K562 (cell line): Measurements from ENCODE around the gene EIF4E2. TPM values are rescaled to one million over a fixed set of nuclear protein-coding genes. Genes with fewer than 3 reads are reported as not detected.

Experiments used
- ATAC-seq: fragments of 200-7000 bp; cut with Tn5 transposase; 3 replicates; pipeline ENCODE4 v1.9.1; 2020; ENCODE audit warnings: moderate library complexity
- BruUV-seq: library from RNA; stranded (reverse); fragments of 400-500 nt; replicated peaks from 2 replicates; lab custom pipeline; 2021; lab: Mats Ljungman, UMichigan
- CTCF ChIA-PET: fragments of 300-600 bp; formaldehyde crosslinking; extraction: SDS; loops from one replicate; lab custom pipeline; 2021; ENCODE audit warnings: low intra/inter-chr PET ratio; lab: Yijun Ruan, JAX
- POLR2A ChIA-PET: fragments of 300-600, 350-650 bp; sonication (Branson Sonifier 250); formaldehyde crosslinking; extraction: SDS; loops from one replicate; lab custom pipeline; 2021; ENCODE audit warnings: antibody characterized with exemption, inconsistent platforms; lab: Yijun Ruan, JAX
- DNase-seq, 4 experiments: peaks; one replicate each; pipeline versions ENCODE4 v3.0.0 to v3.0.0-alpha.2; 2011 to 2018; ENCODE audit warnings: low spot score in 3 of 4, mixed read lengths in 3 of 4; ENCODE audit errors: extremely low read depth in 1 of 4
- FAIRE-seq: peaks from 2 replicates; lab custom pipeline; 2011; peaks lifted over from hg19 to GRCh38; lab: Jason Lieb, UNC
- H2AFZ ChIP-seq: 2 replicates; pipeline ENCODE4 v1.6.0; 2011; ENCODE audit warnings: low read depth, low read length, control low read depth, inconsistent platforms
- H3K27ac ChIP-seq: fragments of 200-600 bp; 3 replicates; pipeline ENCODE4 v1.8.0; 2011; ENCODE audit warnings: low read depth, mild to moderate bottlenecking, control low read depth, inconsistent platforms, low read length, moderate library complexity, mixed read lengths; ENCODE audit errors: extremely low read depth
- H3K27me3 ChIP-seq, 2 experiments: fragments of 300-600 bp in 1 of 2; 2 replicates in 1 of 2; 3 replicates in 1 of 2; pipeline versions ENCODE4 v1.6.0 to v1.8.0; 2011; ENCODE audit warnings: inconsistent platforms in 2 of 2, low read length in 2 of 2, mild to moderate bottlenecking in 1 of 2, mixed read lengths in 1 of 2, moderate library complexity in 1 of 2; ENCODE audit not compliant: control insufficient read depth in 2 of 2, insufficient read depth in 2 of 2
- H3K36me3 ChIP-seq: fragments of 300-600 bp; 3 replicates; pipeline ENCODE4 v1.8.0; 2011; ENCODE audit warnings: mild to moderate bottlenecking, low read length, inconsistent platforms; ENCODE audit not compliant: control insufficient read depth, insufficient read depth
- H3K4me1 ChIP-seq, 2 experiments: fragments of 200-600 bp in 1 of 2; replicated peaks in 1 of 2; 2 replicates in 1 of 2; 3 replicates in 1 of 2; pipeline versions ENCODE4 v1.5.1 to v1.8.0; 2011; ENCODE audit warnings: inconsistent platforms in 2 of 2, low read length in 2 of 2, mild to moderate bottlenecking in 1 of 2, mixed read lengths in 1 of 2, moderate library complexity in 1 of 2; ENCODE audit not compliant: control insufficient read depth in 2 of 2, insufficient read depth in 2 of 2
- H3K4me2 ChIP-seq: 2 replicates; pipeline ENCODE4 v1.6.1; 2011; ENCODE audit warnings: low read length, control low read depth, inconsistent platforms, mixed read lengths; ENCODE audit not compliant: insufficient read depth
- H3K4me3 ChIP-seq: fragments of 200-600 bp; sonication (generic), shearing (Covaris generic); 2 replicates; pipeline ENCODE4 v1.5.1; 2016; ENCODE audit warnings: control low read depth, inconsistent platforms
- H3K79me2 ChIP-seq: fragments of 200-600 bp; 3 replicates; pipeline ENCODE4 v1.8.0; 2011; ENCODE audit warnings: low read length, inconsistent platforms; ENCODE audit not compliant: control insufficient read depth, insufficient read depth
- H3K9ac ChIP-seq, 2 experiments: 2 replicates each; pipeline versions ENCODE4 v1.6.0 to v1.6.1; 2011; ENCODE audit warnings: low read depth in 2 of 2, low read length in 2 of 2, control low read depth in 1 of 2, inconsistent platforms in 1 of 2, mild to moderate bottlenecking in 1 of 2, mixed read lengths in 1 of 2; ENCODE audit not compliant: insufficient read depth in 1 of 2
- H3K9me1 ChIP-seq: one replicate; pipeline ENCODE4 v1.6.0; 2011; ENCODE audit warnings: inconsistent platforms, mild to moderate bottlenecking, low read length, moderate library complexity; ENCODE audit not compliant: control insufficient read depth, insufficient read depth
- H3K9me3 ChIP-seq: replicated peaks from 2 replicates; pipeline ENCODE4 v1.5.1; 2011; ENCODE audit warnings: low read depth, low read length, inconsistent platforms; ENCODE audit not compliant: control insufficient read depth, insufficient read depth
- H4K20me1 ChIP-seq: replicated peaks from 2 replicates; pipeline ENCODE4 v1.6.1; 2011; ENCODE audit warnings: low read length, inconsistent platforms, mixed read lengths; ENCODE audit not compliant: control insufficient read depth, insufficient read depth
- ATF2 ChIP-seq: sonication (generic); formaldehyde crosslinking; IDR thresholded peaks from 2 replicates; pipeline ENCODE4 v1.8.1; 2022; ENCODE audit warnings: missing genetic modification reagents
- POLR2G ChIP-seq: fragments of 200-400 bp; formaldehyde crosslinking; IDR thresholded peaks from 2 replicates; pipeline ENCODE4 v1.6.1; 2017; ENCODE audit warnings: low read depth, mild to moderate bottlenecking, antibody characterized with exemption, low read length, moderate library complexity
- WGBS: fragments of 100-300 bp; shearing (Covaris generic); methylation state at CpG from one replicate; pipeline ENCODE4 v1.1.6; 2016; ENCODE audit warnings: low coverage, mixed read lengths; ENCODE audit not compliant: insufficient coverage; ENCODE audit errors: missing lambda C conversion rate; 5-methylcytosine and 5-hydroxymethylcytosine counted together
- in situ Hi-C: fragments of 300-500 bp; cut with MboI; formaldehyde crosslinking; loops from 4 replicates; pipeline ENCODE4 v1.15.0; 2018; ENCODE audit warnings: inconsistent platforms, mixed read lengths
- intact Hi-C: fragments of 100-400 bp; cut with micrococcal nuclease; formaldehyde crosslinking; loops from 2 replicates; pipeline ENCODE4 v1.14.2; 2022
- polyA plus RNA-seq, 8 experiments: library from polyadenylated mRNA; depleted of rRNA in 4 of 8; stranded (reverse) in 5 of 8; unstranded in 3 of 8; fragments of >200 nt; fragmentation: Nextera tagmentation in 2 of 8; fragmentation: Illumina TruSeq in 1 of 8; extraction: Ambion mirVana in 2 of 8; extraction: Trizol in 1 of 8; gene quantifications; 2 replicates each; pipeline versions ENCODE4 v1.2.1 to v1.2.3, GENCODE V29; 2011 to 2014; ENCODE audit warnings: inconsistent platforms in 1 of 8, missing spikeins in 1 of 8
- total RNA-seq, 7 experiments: library from RNA; depleted of rRNA in 6 of 7; stranded (reverse); fragments of >200 nt in 6 of 7; fragmentation: Illumina TruSeq in 2 of 7; extraction: Trizol in 2 of 7; gene quantifications; 2 replicates each; pipeline versions ENCODE4 v1.2.1 to v1.2.3, GENCODE V29; 2011 to 2021; ENCODE audit warnings: low replicate concordance in 1 of 7

EIF4E2 gene
- total and polyA plus RNA-seq, 9 of the 15 experiments (the other 6 are each of a cell fraction or from before 2014, with no cell fraction given) = 33.9 to 169 (median 77.5) TPM

GRCh38 chr2:232543491-232543890, 7.0 kb upstream of the EIF4E2 start:
- POLR2A ChIA-PET = interaction anchor here (0.6 kb wide), 1 partner anchor 28 kb away, joined by 4 read pairs; no protein-coding TSS in a partner anchor
- H3K27ac ChIP-seq = no peak overlapping the region
- ATAC-seq (no peak), FAIRE-seq (no peak), DNase-seq (no peak)
- no peak overlapping the region for H3K4me3 ChIP-seq
- in situ Hi-C loops = no loop called here
- H3K79me2 ChIP-seq = peaks cover 7% of the 10 kb centered on the region; the same call in 1 of the 3 replicates
- peaks cover 0 to 38% of the 10 kb centered on the region in 2 experiments; a peak in 3 of 5 replicates for H3K4me1 ChIP-seq
- no peak overlapping the region for H3K4me2 ChIP-seq
- no peaks in the 10 kb centered on the region for H3K9me3 ChIP-seq
- no peaks in the 10 kb centered on the region for H3K27me3 ChIP-seq
- no peak overlapping the region for H3K9ac ChIP-seq
- no peaks in the 10 kb centered on the region for H3K9me1 ChIP-seq
- TF ChIP-seq POLR2G = peak; percentile 33; the same call in 1 of the 2 replicates
- TF ChIP-seq ATF2 (CRISPR knock-in tag) = no peak
- TF ChIP-seq, all 486 proteins: peak for 1
- 82% methylated on average over 8 of the region's 14 CpGs for WGBS
- CTCF ChIA-PET = no interaction called here
- peaks cover 15% of the 10 kb centered on the region; the same call in 2 of the 3 replicates for H3K36me3 ChIP-seq
- no peak overlapping the region for H2AFZ ChIP-seq
- H4K20me1 ChIP-seq = no peaks in the 10 kb centered on the region
- BruUV-seq = no TSS peak
- intact Hi-C loops = no loop called here
